ENCODE data around the gene MYBPC3.

MYBPC3 gene

DNA sequence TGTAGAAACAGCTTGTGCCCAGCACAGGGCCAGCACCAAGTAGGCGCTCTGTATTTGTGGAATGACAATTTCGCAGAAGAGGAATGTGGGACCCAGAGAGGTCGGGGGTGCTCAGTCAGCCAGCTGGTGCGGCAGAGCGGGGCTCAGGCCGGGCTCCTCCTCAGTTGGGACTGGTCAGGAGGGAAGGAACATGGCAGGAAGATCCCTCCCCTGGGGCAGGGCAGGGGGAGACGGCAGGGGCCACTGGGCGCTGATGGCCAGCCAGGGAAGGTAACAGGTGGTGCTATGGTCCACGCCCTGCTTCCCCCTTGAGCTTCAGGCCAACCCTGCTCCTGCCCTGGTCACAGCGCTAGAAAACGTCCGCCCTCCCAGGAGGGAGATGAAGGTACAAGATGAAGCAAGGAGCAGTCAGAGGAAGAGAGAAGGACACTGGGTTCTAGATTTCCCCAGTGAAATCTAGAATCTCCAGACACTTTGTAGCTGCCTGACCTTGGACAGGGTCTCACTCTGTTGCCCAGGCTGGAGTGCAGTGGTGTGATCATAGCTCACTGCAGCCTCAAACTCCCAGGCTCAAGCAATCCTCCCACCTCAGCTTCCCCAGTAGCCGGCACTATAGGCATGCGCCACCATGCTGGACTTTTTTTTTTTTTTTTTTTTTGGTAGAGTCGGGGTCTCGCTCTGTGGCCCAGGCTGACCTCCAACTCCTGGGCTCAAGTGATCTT lies 39.4 kb upstream of the MYBPC3 start:
- no peak overlapping the region for H3K4me3 ChIP-seq (ENCODE audit: control insufficient read depth, low read depth, low read length)
- no peak for DNase-seq (ENCODE audit: low read depth)
- TF ChIP-seq CTCF (IDR thresholded peaks at IDR 0.05; ENCODE audit: control insufficient read depth, insufficient read depth, low read depth, low read length, missing control alignments): no peak

- no peak for DNase-seq (ENCODE audit: low read depth)
- TF ChIP-seq CTCF (IDR thresholded peaks at IDR 0.05; ENCODE audit: control insufficient read depth, insufficient read depth, low read depth, low read length, missing control alignments): no peak
- no peak overlapping the region for H3K4me3 ChIP-seq (ENCODE audit: control insufficient read depth, low read depth, low read length)
Measured at GRCh38 chr11:47391077-47391583, 38.6 kb upstream of the MYBPC3 start.

- no peak for TF ChIP-seq CTCF (IDR thresholded peaks at IDR 0.05; ENCODE audit: control insufficient read depth, insufficient read depth, low read depth, low read length, missing control alignments)
- DNase-seq (ENCODE audit: low read depth): no peak
- no peak overlapping the region for H3K4me3 ChIP-seq (ENCODE audit: control insufficient read depth, low read depth, low read length)
Measured at GRCh38 chr11:47390422-47390760, 37.9 kb upstream of the MYBPC3 start.

- TF ChIP-seq CTCF (IDR thresholded peaks at IDR 0.05; ENCODE audit: control insufficient read depth, insufficient read depth, low read depth, low read length, missing control alignments): no peak
- DNase-seq (ENCODE audit: low read depth): no peak
- H3K4me3 ChIP-seq (ENCODE audit: control insufficient read depth, low read depth, low read length): no peak overlapping the region
Measured at GRCh38 chr11:47389577-47390421, 37.3 kb upstream of the MYBPC3 start.

DNA sequence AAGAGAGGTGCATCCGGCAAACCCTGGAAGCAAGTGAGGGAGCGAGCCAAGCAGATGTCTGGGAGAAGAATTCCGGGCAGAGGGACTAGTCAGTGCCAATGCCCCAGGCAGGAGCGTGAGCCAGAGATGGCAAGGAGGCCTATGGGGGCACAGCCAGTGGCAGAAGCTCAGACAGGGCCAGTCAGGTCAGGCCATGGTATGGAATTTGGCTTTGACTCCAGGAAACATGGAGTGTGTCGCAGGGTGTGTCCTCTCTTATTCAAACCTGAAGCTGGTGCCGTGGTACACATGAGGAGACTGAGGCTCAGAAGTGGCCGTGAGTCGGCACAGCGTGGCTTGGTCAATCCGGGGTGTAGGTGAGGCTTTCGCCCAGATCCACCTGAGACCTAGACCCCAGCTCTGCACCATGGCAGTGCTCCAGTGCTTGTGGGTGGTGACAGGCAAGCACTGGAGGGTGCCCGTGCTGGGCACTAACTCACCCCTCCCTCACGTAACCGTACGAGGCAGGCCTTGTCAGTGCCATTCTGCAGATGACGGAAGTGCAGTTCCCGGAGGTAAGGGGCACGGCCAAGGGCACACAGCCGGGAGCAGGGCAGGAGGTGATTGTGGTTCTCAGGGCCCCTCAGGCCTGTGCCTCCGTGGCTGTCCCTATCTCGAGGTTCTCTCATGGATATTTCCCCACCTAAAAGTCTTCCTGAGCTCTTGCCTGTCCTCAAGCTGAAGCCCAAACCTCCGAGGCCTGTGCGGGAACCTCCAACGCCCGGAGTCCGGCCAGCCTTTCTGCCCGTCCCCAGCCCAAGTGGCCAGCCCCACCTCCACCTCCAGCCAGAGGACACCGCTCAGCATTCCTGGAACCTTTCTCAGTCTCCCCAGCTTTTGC lies 36.4 kb upstream of the MYBPC3 start:
- TF ChIP-seq CTCF (IDR thresholded peaks at IDR 0.05; ENCODE audit: control insufficient read depth, insufficient read depth, low read depth, low read length, missing control alignments): no peak
- H3K4me3 ChIP-seq (ENCODE audit: control insufficient read depth, low read depth, low read length): no peak overlapping the region
- DNase-seq (ENCODE audit: low read depth): no peak
